Measurements from ENCODE around the gene TMUB2. TPM values are rescaled to one million over a fixed set of nuclear protein-coding genes. Genes with fewer than 3 reads are reported as not detected.

The TMUB2 gene
- total RNA-seq, 1 experiment from 2014 or later, result 25.1 TPM

GRCh38 chr17:44176257-44176656 is 10.5 kb upstream of the TMUB2 start:
- H3K27ac ChIP-seq (ENCODE audit: low read depth, low read length), result no peak overlapping the region
- no peaks in the 10 kb centered on the region for H3K9me3 ChIP-seq (ENCODE audit: control insufficient read depth in 1 of 2, insufficient read depth in 1 of 2, low read depth in 1 of 2, low read length in 2 of 2)
- no peaks in the 10 kb centered on the region for H3K27me3 ChIP-seq (ENCODE audit: insufficient read depth, low read length)
- intact Hi-C loops (cut with micrococcal nuclease), result no loop called here
- ChIA-PET CTCF (no interaction called here), POLR2A (no interaction called here), RAD21 (ENCODE audit: low non-redundant PET in 1 of 2, low total read pairs in 2 of 2, uncharacterized antibody in 2 of 2, unreplicated experiment in 2 of 2) (no interaction called here)
- no peaks in the 10 kb centered on the region for H3K9me2 ChIP-seq (ENCODE audit: insufficient read depth)
- no peak for TF ChIP-seq FOSL1 (IDR thresholded peaks at IDR 0.05; ENCODE audit: low read depth)
- no peak for TF ChIP-seq TCF7L2 (IDR thresholded peaks at IDR 0.05; ENCODE audit: borderline replicate concordance, extremely low read depth, insufficient read depth, insufficient read length)
- no peak for TF ChIP-seq CTCF (IDR thresholded peaks at IDR 0.05 in 2 of 3, conservative IDR thresholded peaks at IDR 0.05 in 1 of 3; ENCODE audit: borderline replicate concordance in 1 of 3, insufficient read depth in 1 of 3, low read depth in 2 of 3, low read length in 2 of 3)
- no peak for TF ChIP-seq ZBTB33 (IDR thresholded peaks at IDR 0.05; ENCODE audit: extremely low read depth, insufficient replicate concordance, low read length)
- no peak for TF ChIP-seq CBX3 (IDR thresholded peaks at IDR 0.05; ENCODE audit: low read depth)
- no peak for TF ChIP-seq JUND (IDR thresholded peaks at IDR 0.05)
- TF ChIP-seq ATF3 (IDR thresholded peaks at IDR 0.05), result no peak
- TF ChIP-seq CEBPB (IDR thresholded peaks at IDR 0.05; ENCODE audit: low read depth), result no peak
- TF ChIP-seq SRF (IDR thresholded peaks at IDR 0.05; ENCODE audit: low read depth), result no peak
- no peak for TF ChIP-seq POLR2AphosphoS5 (IDR thresholded peaks at IDR 0.05; ENCODE audit: low read depth, low read length)
- TF ChIP-seq POLR2A (IDR thresholded peaks at IDR 0.05; ENCODE audit: borderline replicate concordance, extremely low read depth, insufficient read depth, insufficient read length), result no peak
- no peak for TF ChIP-seq EGR1 (IDR thresholded peaks at IDR 0.05; ENCODE audit: low read depth)
- no peak for TF ChIP-seq SP1 (IDR thresholded peaks at IDR 0.05; ENCODE audit: low read depth)
- no peak for TF ChIP-seq EZH2 (IDR thresholded peaks at IDR 0.05)
- TF ChIP-seq REST (IDR thresholded peaks at IDR 0.05; ENCODE audit: low read depth), result no peak
- TF ChIP-seq EZH2phosphoT487 (IDR thresholded peaks at IDR 0.05; ENCODE audit: borderline replicate concordance), result no peak
- TF ChIP-seq MAX (IDR thresholded peaks at IDR 0.05), result no peak
- TF ChIP-seq YY1 (IDR thresholded peaks at IDR 0.05; ENCODE audit: extremely low read depth, insufficient replicate concordance, low read depth, low read length), result no peak
- TF ChIP-seq SIN3A (IDR thresholded peaks at IDR 0.05; ENCODE audit: low read depth), result no peak
- peaks cover 6 to 9% of the 10 kb centered on the region in 2 experiments; a peak in 3 of 4 replicates for H3K36me3 ChIP-seq (ENCODE audit: control insufficient read depth in 1 of 2, insufficient read depth in 2 of 2, low read length in 2 of 2)
- H3K9ac ChIP-seq (ENCODE audit: low read length), result no peak overlapping the region
- ATAC-seq, result no peak
- no peak overlapping the region for H3K4me2 ChIP-seq (ENCODE audit: low read length)
- no peak overlapping the region for H2AFZ ChIP-seq (ENCODE audit: low read depth, low read length, poor library complexity, severe bottlenecking)
- H4K20me1 ChIP-seq (ENCODE audit: insufficient read depth), result no peaks in the 10 kb centered on the region
- DNase-seq (ENCODE audit: low read depth, low spot score), result no peak
- H3K4me1 ChIP-seq (ENCODE audit: control insufficient read depth in 1 of 2, insufficient read depth in 2 of 2, low read length in 2 of 2), result no peaks in the 10 kb centered on the region
- no TSS peak for BruUV-seq (replicated peaks)
- no peak overlapping the region for H3K4me3 ChIP-seq (replicated peaks in 1 of 2; ENCODE audit: low read depth in 1 of 2, low read length in 2 of 2)
- H3K79me2 ChIP-seq (ENCODE audit: insufficient read depth, low read length), result no peaks in the 10 kb centered on the region
